Measurements from ENCODE around the gene C22orf39.
"Not testable (repeated sequence)": the region's sequence is repeated elsewhere in the genome, so short reads cannot be mapped to it uniquely, and the experiment has no call there.

The C22orf39 gene

DNA sequence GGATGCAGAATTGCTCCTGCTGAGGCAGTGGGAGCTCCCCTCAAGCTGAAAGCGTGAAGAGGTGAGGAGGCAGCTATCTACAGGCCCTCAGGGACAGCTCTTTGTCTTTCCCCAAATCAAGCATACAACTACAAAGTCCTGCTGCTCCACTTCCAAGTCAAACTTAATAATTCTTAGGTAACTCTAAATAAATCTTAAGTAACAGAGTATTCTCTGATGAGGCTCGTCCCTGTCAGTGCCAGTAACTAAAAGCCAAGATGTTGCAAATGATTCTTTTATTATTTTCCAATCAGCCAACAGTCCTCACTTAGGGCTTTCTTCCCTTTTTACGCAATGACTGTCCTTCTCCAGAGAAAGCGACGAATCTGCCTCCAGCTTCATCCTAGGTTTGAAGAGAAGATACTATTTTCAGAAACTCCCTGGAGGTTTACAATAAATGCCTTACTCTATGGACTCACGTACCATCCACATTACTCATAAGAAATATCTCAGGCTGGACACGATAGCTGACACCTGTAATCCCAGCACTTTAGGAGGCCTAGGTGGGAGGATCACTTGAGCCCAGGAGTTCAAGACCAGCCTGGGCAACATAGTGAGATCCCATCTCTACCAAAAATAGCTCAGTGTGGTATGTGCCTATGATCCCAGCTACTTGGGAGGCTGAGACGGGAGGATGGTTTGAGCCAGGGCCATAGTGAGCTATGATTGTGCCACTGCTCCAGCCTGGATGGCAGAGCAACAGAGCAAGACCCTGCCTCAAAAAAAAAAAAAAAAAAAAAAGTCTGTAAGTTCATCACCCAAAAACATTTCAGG, 3.1 kb upstream of the C22orf39 start:
- no peak for DNase-seq

DNA sequence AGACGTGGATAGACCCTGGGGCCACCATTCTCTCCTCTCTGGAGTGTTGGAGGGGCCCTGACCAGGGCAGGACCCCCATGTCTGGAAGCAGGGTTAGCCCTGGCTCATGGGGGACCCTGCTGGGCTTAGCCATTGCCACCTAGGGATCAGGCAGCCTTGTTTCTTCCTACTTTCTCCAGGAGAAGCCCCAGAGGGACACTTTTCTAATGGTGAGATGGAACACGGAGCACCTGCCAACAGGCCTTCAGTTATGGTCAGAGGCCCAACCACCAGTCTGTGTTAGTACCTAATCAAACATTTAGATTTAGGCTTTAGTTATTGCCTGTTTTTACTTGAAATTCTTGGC, 1.9 kb upstream of the C22orf39 start:
- no peak for DNase-seq

DNA sequence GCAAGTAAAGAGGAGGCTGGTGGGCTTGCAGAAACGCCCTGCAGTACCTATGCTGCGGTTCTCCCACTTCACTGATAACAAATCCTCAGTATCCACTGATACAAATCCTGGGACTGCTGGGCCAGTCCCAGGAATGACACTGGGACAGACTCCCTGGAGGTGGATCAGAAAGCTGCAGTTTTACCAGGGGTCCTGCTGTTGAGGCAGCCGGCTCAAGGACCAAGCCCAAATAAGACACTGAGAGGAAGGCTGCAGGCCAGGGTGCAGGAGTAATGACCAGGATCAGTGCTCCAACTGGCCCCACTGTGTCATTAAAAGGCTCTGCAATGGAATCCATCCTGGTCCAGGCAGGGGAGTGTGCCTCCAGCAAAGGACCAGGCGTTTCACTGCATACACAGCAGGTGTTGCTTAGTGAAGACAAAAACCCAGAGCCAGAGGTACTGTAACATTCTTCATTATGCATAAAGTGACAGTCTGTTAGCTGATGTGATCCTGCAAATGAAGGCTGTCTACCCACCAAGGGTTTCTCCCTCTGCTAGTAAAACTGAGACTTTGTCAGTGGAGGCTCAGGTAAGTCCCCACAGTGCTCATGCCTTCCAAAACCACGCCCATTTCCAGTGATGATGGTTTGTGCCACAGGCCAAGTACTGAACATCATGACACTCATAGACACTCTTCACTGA, 1.4 kb upstream of the C22orf39 start:
- DNase-seq: no peak

DNA sequence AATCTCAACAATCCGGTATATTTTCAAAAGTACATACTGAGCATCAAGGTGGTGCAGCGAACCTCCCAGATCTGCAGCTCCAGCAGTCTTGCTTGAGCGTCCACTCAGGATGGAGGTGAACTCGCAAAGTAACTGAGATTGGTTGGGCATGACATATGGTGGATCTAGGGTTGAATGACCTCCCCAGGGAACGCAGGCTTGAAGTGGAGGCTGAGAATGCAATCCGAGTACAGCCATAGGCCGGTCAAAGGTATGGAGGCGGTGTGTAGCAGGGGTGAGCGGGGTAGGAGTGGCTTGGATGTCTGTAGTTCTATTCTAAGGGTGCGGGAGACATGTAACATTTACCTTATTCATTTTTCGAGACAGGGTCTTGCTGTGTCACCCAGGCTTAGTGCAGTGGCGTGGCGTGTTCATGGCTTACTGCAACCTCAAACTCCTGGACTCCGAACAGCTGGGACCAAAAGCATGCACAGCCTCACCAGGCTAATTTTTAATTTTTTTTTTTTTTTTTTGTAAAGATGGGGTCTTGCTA, 631 bp upstream of the C22orf39 start:
- peak; percentile 93 for DNase-seq

DNA sequence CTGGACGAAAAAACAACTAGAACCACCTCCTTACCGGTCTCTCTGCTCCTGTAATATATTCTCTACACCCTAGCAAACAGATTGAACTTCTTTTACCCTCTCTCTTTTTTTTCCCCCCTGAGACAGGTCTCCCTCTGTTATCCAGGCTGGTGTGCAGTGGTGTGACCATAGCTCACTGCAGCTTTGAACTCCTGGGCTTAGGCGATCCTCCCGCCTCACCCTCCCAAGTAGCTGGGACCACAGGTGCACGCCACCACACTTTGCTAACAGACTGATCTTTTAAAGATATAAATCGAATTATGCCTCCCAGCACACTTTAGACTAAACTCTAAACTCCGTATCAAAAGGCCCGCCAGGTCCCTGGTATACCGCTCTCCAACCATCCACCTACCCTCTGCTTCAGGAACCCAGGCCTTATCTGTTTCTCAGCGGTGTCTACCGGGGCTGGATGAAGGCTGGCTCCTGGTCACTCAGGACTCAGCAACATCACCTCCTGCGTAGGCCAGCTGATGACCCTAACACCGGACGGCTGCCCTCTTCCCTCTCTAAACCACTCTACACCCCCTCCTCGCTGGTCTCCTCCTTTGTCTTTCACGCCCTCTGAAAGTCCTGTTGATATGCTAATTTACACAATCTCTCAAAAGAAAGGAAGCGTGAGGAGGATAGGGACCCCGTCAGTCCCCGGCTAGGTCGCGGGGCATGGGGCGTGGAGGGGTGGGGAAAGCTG, 745 bp downstream of the C22orf39 start:
- DNase-seq: no peak

DNA sequence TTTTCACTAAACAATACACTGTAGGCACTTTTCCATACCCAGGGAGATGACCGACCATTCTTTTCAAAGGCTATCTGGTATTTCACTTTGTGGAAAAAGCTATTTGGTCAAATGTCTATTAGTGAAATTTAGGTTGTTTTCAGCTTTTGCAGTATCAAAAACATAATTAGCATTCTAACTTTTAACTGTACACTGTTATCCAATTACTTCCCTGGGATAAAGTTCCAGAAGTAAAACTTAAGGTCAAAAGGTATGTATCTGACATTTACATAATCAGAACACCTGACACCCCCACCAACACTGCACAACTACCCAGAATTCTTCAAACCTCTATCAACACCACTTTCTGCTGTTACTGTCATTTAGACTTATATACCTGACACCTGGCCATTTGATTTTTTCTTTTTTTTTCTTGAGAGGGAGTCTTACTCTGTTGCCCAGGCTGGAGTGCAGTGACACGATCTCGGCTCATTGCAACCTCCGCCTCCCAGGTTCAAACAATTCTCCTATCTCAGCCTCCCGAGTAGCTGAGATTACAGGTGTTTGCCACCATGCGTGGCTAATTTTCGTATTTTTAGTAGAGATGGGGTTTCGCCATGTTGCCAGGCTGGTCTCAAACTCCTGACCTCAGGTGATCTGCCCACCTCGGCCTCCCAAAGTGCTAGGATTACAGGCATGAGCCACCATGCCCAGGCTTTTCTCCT, 2.1 kb downstream of the C22orf39 start:
- not testable (repeated sequence) for DNase-seq

DNA sequence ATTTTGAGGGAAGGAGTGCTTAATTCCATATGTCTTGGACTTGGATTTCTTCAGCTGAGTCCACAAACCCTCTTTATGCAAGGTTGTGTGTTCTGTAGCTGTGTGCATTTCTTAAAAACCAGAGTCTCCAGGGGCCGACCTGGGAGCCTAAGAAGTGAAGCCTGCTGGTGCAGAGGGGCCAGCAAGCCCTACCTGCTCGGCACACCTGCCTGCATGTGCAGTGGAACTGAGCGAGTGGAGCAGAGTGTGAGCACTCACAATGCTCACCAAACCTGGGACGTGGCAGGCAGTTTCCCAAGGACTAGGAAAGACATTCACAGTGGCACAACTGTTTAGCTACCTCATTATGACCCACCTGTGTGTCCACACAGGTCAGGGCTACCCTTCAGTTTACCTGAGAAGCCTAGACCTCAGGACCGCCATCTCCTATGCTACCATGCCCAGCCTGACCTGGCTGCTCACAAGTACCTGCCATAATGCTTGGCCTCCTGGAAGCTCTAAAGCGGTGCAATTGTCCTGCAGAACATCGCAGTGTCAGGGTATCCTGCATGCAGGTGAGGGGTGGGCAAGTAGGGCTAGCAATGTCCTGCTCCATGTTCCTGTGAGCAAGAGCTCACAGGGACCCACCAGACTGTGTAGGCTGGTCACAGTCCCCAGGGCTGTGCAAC, 3.8 kb downstream of the C22orf39 start:
- no peak for DNase-seq

DNA sequence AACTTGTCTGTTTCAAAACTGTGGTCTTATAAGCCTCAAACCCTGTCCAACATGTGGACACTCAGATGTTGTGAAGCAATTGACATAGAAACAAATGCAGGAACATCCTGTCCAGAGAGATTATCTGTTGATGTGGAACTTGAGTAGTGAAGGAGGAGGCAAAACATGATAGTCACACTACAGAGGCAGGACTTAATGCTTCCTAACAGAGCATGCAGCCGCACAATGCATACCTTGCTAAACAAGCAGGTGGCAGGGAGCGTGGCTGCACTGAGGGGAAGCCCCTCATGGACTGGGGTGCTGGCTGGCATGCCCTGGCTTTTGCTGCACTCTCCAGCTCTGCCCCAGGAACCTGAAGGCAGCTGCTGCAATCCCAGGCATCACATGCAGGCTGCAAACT, 5.3 kb downstream of the C22orf39 start:
- no peak for DNase-seq

DNA sequence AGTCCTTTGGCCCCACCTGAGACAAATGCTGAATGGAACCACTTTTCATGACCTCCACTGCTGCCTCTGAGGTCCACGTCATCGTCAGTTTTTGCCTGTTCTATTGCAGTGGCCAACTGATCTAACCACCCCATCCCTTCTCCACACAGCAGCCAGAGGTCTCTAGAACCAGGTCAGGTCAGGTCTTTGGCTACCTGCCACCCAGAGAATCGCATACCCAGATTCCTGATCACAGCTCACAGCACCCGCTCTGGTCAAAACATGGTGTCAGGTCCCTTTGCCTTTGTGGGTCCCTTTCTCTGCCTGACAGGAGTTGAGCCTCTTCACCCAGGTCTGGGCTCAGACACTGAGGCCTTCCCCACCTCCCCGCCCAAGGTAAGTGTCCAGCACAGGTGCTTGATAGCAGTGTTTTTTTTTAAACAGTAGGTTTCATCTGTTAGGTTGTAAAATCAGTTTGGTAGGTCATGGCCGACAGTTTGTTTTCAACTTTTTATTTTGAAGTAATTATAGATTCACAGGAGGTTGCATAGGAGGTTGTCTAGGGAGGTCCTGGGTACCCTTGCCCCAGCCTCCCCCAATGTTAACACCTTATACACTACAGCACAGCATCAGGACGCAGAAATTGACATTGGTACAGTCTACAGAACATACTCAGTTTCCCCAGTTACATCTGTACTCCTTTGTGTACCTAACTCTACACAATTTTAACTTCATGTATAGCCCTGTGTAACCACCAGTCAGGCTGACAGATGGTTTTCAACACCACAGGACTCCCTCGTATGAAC, 6.9 kb downstream of the C22orf39 start:
- no peak for DNase-seq

DNA sequence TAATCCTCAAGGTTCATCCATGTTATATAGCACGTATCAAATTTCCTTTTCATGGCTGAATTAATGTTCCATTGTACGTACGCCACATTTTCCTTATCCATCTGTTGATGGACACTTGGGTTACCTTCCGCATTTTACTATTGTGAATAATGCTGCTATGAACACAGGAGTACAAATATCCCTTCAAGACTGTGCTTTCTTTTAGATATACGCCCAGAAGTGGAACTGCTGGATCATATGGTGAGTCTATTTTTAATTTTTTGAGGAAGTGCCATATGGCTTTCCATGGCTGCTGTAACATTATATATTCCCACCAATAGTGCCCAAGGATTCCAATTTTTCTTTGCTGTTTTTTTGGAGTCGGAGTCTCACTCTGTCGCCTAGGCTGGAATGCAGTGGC, 9.2 kb downstream of the C22orf39 start:
- DNase-seq: peak; percentile 47

DNA sequence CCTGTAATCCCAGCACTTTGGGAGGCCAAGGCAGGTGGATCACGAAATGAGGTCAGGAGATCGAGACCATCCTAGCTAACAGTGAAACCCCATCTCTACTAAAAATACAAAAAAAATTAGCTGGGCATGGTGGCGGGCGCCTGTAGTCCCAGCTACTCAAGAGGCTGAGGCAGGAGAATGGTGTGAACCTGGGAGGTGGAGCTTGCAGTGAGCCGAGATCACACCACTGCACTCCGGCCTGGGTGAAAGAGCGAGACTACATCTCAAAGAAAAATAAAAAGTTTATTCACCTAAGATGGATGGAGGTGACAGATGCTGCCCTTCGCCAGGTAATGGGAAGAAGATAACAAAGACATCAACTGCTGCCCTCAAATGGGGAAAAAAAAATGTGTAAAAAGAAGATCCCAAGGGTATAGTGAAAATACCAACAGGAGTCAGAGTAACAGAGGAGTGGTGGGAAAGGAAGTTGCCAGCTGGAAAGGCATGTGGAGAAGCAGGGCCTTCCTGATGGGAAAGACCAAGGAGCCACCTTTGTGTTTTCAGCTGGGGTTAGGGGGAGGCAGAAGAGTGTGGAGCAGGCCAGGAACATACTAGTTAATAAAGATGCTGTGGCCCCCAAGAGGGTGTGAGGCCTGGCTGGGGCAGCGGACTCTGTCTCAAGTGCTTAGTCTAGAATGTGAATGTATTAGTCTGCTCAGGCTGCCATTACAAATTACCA, 10.9 kb downstream of the C22orf39 start:
- DNase-seq: not testable (repeated sequence)

DNA sequence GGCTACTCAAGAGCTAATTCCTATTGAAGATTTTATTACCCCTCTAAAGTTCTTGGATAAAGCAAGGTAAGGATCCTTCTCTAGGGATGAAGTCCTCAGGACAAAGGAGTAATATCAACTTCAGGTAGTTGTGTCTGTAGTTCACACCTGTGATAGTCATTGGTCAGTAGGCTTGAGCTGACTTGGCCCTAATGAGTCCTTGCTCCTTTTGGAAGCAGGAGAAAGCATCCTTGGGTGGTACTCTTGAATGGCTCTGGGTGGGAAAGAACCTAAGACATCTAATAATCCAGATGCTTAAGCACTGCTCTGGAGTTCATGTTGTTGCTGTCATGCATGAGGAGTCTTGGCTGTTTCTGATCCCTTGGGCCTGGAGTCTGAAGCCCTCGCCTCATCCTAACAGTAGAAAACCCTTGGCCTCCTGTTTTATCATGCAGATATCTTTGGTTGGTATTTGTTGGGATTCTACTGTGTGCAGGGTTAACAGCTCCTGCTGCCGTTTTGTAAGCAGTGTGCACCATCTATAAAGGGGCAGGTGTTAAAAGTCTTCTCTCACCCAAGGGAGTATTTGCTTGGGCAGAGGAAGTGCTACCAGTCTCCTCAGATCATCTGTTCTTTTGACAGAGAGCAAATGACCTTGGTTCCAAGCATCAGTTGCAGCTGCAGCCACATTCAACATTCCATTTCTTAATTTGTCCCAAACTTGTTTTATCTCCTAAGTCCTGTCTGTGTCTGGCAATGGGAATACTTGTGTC, 12.5 kb downstream of the C22orf39 start:
- DNase-seq: no peak

DNA sequence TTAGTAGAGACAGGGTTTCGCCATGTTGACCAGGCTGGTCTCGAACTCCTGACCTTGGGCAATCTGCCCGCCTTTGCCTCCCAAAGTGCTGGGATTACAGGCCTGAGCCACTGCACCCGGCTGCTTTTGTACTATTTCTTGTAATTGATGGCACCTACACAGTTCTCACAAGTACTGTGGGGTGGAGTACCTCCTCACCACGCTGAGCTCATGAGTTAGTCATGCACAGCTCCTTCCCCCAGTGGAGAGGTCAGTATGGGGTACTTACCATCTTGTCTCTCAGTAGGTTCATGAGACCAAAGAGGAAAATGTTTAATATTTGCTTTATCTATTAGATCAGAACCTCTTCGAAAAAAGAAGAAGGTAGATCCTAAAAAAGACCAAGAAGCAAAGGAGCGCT, 13.1 kb downstream of the C22orf39 start:
- no peak for DNase-seq

DNA sequence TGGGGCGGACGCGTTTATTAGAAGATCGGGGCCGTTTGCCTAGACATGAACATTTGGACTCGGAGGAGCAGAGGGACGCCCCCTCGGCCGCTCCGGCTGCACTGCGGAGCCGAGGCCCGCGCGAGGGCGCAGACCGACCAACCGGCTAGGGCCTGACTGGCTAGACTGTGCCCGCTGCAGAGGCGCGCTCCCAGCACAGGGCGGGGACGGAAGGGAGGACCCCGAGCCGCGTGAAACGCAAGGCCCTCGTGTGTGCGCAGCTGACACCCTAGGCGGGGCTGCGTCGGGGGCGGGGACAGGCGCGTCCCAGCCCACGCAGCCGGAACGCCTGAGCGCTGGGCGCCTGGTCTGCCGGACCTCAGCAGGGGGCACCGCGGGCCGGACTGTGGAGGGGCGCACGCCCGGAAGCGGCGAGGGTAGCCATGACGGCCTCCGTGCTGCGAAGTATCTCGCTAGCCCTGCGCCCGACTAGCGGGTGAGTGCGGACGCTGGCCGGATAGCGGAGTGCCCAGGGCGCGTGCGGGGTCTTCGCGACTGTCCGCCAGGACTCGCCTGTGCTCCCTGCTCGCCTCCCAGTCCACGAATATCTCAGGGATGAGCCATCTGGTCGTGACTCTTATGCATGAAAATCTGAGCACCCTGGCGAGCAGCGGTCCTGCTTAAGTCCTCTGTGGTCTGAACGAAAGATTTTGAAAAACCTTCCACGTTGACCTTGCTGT, 15.2 kb downstream of the C22orf39 start, which contains the start of gene MRPL40:
Gene MRPL40 (plus strand): TSS at position 413 of the 719 bp plus-strand sequence. CDS start 10 bp downstream, at position 423.
- peak; percentile 43 for DNase-seq

DNA sequence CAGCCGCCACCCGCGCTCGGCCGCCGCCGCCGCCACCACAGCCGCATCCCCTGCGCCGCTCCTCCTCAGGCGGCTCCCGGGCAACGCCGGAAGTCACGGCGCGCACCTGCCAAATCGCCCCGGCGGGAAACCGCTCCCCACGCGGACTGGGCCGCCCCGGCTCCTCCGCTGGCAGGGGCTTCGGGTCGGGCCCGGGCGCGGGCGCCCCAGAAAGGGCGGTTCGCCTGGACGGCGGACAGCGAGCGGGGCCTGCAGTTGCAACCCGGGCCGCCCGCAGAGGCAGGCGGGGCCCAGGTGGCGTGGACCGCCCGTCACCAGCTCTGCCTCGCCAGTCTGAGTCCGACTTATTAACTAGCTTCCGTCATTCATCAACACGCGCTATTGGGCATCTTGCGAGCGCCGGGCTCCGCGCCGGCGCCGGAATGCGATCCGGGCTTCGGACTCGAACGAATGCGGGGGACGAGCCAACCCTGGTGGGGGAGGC, 15.8 kb downstream of the C22orf39 start, which contains the start of gene HIRA:
Gene HIRA (minus strand): TSS at position 85 of the 484 bp plus-strand sequence. CDS start 257 bp downstream, outside the sequence.
- no peak for DNase-seq

DNA sequence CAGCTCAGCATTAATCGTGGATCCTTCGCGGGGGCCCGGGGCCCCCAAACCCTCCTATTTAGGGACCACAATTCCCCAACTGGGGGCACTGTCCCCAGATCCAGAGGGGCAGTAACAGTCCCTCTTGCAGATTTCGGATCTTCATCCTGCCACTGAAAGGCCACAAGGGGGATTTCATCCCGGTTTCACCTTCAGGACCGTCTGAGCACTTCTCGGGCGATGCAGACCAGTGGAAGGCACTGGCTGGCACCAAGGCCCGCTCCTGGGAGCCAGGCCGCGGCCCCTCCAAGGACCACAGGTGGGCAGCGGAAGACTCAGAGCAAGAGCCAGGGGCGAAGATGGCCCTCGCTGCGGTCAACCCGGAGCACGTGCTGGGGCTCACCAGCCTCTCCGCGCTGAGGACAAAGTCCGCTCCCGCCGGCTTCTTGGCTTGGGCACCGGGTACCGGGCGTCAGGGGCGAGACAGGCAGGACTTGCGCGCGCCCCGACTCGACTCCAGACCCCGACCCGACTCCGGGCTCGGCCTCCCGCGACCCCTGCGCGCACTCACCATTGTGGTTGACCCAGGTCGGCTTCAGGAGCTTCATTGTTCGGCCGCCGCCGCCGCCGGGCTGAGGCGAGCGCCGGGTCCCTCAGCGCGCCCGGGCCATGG, 16.5 kb downstream of the C22orf39 start:
- no peak for DNase-seq

DNA sequence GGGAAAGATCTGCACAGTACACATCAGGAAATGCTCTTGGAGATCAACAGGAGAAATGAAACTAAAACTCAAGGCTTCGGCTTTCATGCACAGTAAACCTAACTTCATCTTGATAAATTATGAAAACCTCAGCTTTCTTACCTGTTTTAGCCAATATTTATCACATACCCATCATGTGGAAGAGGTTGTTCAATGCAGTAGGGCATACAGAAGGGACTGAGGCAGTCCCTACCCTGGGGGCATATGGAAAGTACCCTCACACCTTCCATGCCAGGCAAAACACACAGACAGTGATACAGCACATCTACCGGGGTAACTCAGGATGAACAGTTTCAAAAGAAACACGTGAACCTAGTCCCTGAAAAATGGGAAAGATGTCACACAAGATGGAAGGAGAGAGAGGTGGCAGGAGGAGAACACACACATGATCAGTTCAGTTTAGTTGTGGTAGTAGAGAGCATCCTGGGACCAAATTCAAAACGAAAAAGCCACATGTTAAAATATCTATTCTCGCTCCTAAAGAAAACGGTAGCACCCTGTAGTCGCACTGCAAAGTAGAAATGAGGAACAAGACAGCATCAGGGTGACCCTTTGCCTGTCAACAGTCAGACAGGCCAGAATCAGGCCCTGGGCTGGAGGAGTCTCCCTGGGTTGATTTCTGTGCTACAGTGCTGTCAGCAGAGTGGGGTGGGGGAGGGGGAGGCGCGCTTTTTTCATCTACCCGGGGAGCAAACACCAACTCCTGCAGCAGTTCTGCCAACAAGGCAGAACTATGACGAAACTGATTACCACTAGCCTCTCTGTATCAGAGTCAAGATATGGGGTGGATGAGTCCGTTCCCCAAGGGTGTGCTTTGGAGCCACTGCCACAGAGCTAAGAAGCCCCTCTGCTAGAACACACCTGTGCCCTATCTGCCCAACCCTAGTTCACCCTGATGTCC, 17.3 kb downstream of the C22orf39 start:
- DNase-seq: no peak

Measured in DMS 273 treated with DMSO at 0.1 percent for 48 hours (cell line).